Measurements from ENCODE around the gene COQ7. TPM values are rescaled to one million over a fixed set of nuclear protein-coding genes. Genes with fewer than 3 reads are reported as not detected.
A peak's percentile ranks its signal among the peaks of the same experiment; 100 is the strongest.

The COQ7 gene
- total RNA-seq, 4 donors from 2014 or later, result 18.1 to 40.4 (median 27.1) TPM

DNA sequence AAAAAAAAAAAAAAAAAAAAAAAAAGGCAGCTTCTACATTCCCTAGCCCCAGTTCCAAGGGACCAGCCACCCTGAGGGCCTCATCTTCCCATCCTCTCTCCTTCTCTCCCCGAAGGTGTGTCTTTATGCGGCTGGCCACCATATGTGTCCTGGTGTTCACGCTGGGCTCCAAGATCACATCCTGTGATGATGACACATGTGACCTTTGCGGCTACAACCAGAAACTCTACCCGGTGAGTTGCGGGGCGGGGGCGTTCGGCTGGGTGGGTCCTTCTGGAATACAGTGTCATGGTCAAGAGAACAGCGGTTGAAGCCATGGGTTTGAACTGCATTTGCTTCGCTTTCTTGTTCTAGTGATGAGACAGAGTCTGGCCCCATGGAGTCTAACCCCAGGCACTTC is 22.6 kb upstream of the COQ7 start:
- Histone ChIP-seq H3K9me3 (no peaks in the 10 kb centered on the region), H3K27ac (no peak overlapping the region), H3K27me3 (no peaks in the 10 kb centered on the region), H3K36me3 (no peaks in the 10 kb centered on the region), H3K4me1 (no peaks in the 10 kb centered on the region), H3K4me3 (no peak overlapping the region)
- DNase-seq, result no peak
- no peak for TF ChIP-seq POLR2AphosphoS5 (IDR thresholded peaks at IDR 0.05)
- no peak for TF ChIP-seq POLR2A (IDR thresholded peaks at IDR 0.05)
- TF ChIP-seq, protein P1, sequence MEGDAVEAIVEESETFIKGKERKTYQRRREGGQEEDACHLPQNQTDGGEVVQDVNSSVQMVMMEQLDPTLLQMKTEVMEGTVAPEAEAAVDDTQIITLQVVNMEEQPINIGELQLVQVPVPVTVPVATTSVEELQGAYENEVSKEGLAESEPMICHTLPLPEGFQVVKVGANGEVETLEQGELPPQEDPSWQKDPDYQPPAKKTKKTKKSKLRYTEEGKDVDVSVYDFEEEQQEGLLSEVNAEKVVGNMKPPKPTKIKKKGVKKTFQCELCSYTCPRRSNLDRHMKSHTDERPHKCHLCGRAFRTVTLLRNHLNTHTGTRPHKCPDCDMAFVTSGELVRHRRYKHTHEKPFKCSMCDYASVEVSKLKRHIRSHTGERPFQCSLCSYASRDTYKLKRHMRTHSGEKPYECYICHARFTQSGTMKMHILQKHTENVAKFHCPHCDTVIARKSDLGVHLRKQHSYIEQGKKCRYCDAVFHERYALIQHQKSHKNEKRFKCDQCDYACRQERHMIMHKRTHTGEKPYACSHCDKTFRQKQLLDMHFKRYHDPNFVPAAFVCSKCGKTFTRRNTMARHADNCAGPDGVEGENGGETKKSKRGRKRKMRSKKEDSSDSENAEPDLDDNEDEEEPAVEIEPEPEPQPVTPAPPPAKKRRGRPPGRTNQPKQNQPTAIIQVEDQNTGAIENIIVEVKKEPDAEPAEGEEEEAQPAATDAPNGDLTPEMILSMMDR (IDR thresholded peaks at IDR 0.05), result no peak
- no peak for TF ChIP-seq EP300 (IDR thresholded peaks at IDR 0.05; ENCODE audit: low read depth)
- intact Hi-C loops (cut with DNase I; ENCODE audit: low total_unique reads) (no loop called here), in situ Hi-C loops (cut with MboI; ENCODE audit: low pct_ligation_motif_present in 1 of 4, low pct_unique_long_range_greater_than_20kb in 1 of 4, low sequenced_read_pairs in 3 of 4) (no loop called here)
- WGBS, 2 donors (ENCODE audit: low coverage in 1 of 2), result 91 to 94% methylated on average over 7 to 11 of the region's 11 CpGs

DNA sequence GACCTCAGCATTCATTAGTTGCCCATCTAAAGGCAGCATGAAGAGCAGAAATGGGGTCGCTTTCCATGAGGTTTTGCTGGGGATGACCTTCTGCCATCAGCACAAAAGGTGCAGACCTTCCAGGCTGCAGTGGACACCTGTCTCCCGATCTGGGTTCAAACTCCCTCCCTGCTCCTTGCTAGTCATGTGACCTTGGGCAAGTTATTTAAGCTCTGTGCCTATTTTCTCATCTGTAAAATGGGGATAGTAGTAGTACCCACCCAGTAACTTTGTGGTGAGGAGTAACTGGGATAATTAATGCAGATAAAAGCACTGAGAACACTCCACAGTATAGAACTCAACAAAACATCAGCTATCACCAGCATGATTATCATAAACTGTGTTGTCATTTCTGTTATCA is 21.4 kb upstream of the COQ7 start:
- TF ChIP-seq, protein P1 (IDR thresholded peaks at IDR 0.05), result no peak
- no peaks in the 10 kb centered on the region for H3K36me3 ChIP-seq
- WGBS, 2 donors (ENCODE audit: low coverage in 1 of 2), result 92% methylated on average over 2 of the region's 2 CpGs; no CpG with 5 or more reads in 1 of the 2 donors
- H3K4me3 ChIP-seq, result no peak overlapping the region
- H3K9me3 ChIP-seq, result no peaks in the 10 kb centered on the region
- intact Hi-C loops (cut with DNase I; ENCODE audit: low total_unique reads), result no loop called here
- no peak for DNase-seq
- H3K27ac ChIP-seq, result no peak overlapping the region
- in situ Hi-C loops (cut with MboI; ENCODE audit: low pct_ligation_motif_present in 1 of 4, low pct_unique_long_range_greater_than_20kb in 1 of 4, low sequenced_read_pairs in 3 of 4), result no loop called here
- no peaks in the 10 kb centered on the region for H3K4me1 ChIP-seq
- H3K27me3 ChIP-seq, result no peaks in the 10 kb centered on the region

DNA sequence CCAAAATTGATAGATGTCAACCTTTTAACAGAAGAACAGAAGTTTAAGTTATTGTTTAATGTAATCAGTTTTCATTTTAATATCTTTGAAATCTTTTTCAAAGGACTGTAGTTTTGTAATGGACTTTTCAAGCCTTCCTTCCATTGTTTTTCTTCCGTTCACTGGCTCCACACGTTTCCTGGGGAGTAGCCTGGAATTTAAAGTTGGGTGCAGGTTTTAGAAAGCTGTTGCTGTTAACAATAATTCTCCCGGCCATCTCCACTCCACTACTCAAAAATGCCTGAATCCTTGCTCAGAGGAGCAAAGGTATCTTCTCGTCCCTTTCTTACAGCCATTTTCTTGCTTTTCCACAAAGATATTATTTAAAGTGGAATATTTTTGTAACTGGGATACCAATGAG is 4.7 kb upstream of the COQ7 start:
- H3K27ac ChIP-seq, result no peak overlapping the region

DNA sequence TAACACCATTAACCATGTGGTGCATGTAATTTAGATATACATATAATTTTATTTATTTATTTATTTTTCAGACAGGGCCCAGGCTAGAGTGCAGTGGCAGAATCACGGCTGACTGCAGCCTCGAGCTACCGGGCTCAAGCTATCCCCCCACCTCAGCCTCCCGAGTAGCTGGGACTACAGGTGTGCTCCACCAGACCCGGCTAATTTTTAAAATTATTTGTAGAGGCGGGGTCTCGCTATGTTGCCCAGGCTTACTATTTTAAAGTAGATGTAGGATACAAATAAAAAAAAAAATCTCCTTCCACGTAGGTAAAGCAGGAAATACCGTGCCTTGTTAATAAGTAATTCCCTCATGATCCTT is 446 bp upstream of the COQ7 start:
- 52 to 54% methylated on average over 9 of the region's 9 CpGs for WGBS, 2 donors (ENCODE audit: low coverage in 1 of 2)
- intact Hi-C loops (cut with DNase I; ENCODE audit: low total_unique reads) (no loop called here), in situ Hi-C loops (cut with MboI; ENCODE audit: low pct_ligation_motif_present in 1 of 4, low pct_unique_long_range_greater_than_20kb in 1 of 4, low sequenced_read_pairs in 3 of 4) (no loop called here)
- DNase-seq, result no peak
- no peaks in the 10 kb centered on the region for H3K9me3 ChIP-seq
- H3K36me3 ChIP-seq, result no peaks in the 10 kb centered on the region
- H3K4me3 ChIP-seq, result peak overlapping the region in 3 of 4 donors; percentile 75 to 98 (median 83)
- peak overlapping the region; percentile 98 to 100 (median 100) for H3K27ac ChIP-seq
- peaks cover 4 to 17% (median 12%) of the 10 kb centered on the region in 4 donors for H3K4me1 ChIP-seq
- no peaks in the 10 kb centered on the region for H3K27me3 ChIP-seq
- TF ChIP-seq POLR2A (IDR thresholded peaks at IDR 0.05) (no peak), POLR2AphosphoS5 (IDR thresholded peaks at IDR 0.05) (no peak), EP300 (IDR thresholded peaks at IDR 0.05; ENCODE audit: low read depth) (no peak)
- TF ChIP-seq, protein P1 (IDR thresholded peaks at IDR 0.05), result no peak

More for the DNA sequence above, 4.7 kb upstream of the COQ7 start:
- TF ChIP-seq EP300 (IDR thresholded peaks at IDR 0.05; ENCODE audit: low read depth) (no peak), POLR2AphosphoS5 (IDR thresholded peaks at IDR 0.05) (no peak), POLR2A (IDR thresholded peaks at IDR 0.05) (no peak)
- TF ChIP-seq, protein P1 (IDR thresholded peaks at IDR 0.05), result no peak
- Histone ChIP-seq H3K36me3 (no peaks in the 10 kb centered on the region), H3K4me1 (peaks cover 0 to 5% (median 2%) of the 10 kb centered on the region in 4 donors), H3K9me3 (no peaks in the 10 kb centered on the region), H3K4me3 (no peak overlapping the region), H3K27me3 (no peaks in the 10 kb centered on the region)
- in situ Hi-C loops (cut with MboI; ENCODE audit: low pct_ligation_motif_present in 1 of 4, low pct_unique_long_range_greater_than_20kb in 1 of 4, low sequenced_read_pairs in 3 of 4) (no loop called here), intact Hi-C loops (cut with DNase I; ENCODE audit: low total_unique reads) (no loop called here)
- no peak for DNase-seq
- WGBS, 2 donors (ENCODE audit: low coverage in 1 of 2), result 66 to 75% methylated on average over 4 of the region's 4 CpGs

All from transverse colon (tissue), 4 donors.